Neural cell (in vitro differentiated cells): ENCODE results near the gene CIT.

ENCODE experiments used
- CTCF ChIP-seq: fragments of 450-650 bp; IDR thresholded peaks from 2 replicates; pipeline ENCODE4 v1.5.1; 2014; ENCODE audit warnings: antibody characterized with exemption, mild to moderate bottlenecking, moderate library complexity; ENCODE audit not compliant: poor library complexity, severe bottlenecking
- EP300 ChIP-seq: fragments of 450-650 bp; conservative IDR thresholded peaks from 2 replicates; pipeline ENCODE4 v1.6.1; 2014; ENCODE audit warnings: antibody characterized with exemption, mild to moderate bottlenecking, moderate library complexity; ENCODE audit not compliant: poor library complexity, severe bottlenecking
- EZH2 ChIP-seq: fragments of 200-600, 300-800 bp; shearing (Covaris generic), sonication (generic); IDR thresholded peaks from 2 replicates; pipeline ENCODE4 v1.6.1; 2014; ENCODE audit warnings: antibody characterized with exemption, low read length, borderline replicate concordance, mild to moderate bottlenecking; ENCODE audit not compliant: insufficient read depth, poor library complexity, severe bottlenecking
- RAD21 ChIP-seq: fragments of 450-650 bp; conservative IDR thresholded peaks from 2 replicates; pipeline ENCODE4 v1.6.1; 2014; ENCODE audit warnings: antibody characterized with exemption, mild to moderate bottlenecking, moderate library complexity
- REST ChIP-seq: IDR thresholded peaks from 2 replicates; pipeline ENCODE4 v1.6.1; 2012; ENCODE audit warnings: borderline replicate concordance
- SMC3 ChIP-seq: fragments of 450-650 bp; conservative IDR thresholded peaks from 2 replicates; pipeline ENCODE4 v1.6.1; 2014; ENCODE audit warnings: antibody characterized with exemption, mild to moderate bottlenecking, moderate library complexity; ENCODE audit not compliant: poor library complexity
- TAF1 ChIP-seq: IDR thresholded peaks from 2 replicates; pipeline ENCODE4 v1.6.1; 2012; ENCODE audit warnings: low read depth

GRCh38 chr12:119817546-119818343, 59.4 kb downstream of the CIT start:
- TF ChIP-seq REST (no peak), EP300 (no peak), EZH2 (no peak), CTCF (no peak), TAF1 (no peak), SMC3 (no peak), RAD21 (no peak)
